HG03432 (cell line): ENCODE measurements around the gene OTOGL.

Source experiments
- ATAC-seq: cut with Tn5 transposase; IDR thresholded peaks from one replicate; pipeline ENCODE4 v1.9.1; 2021; ENCODE audit warnings: mild to moderate bottlenecking, moderate library complexity; ENCODE audit not compliant: unreplicated experiment

OTOGL gene

GRCh38 chr12:80099259-80099658, at the start of gene OTOGL:
TSS of gene OTOGL (plus strand) at chr12:80099537. CDS start at chr12:80209432, 109,895 bp downstream.
- no peak for ATAC-seq

GRCh38 chr12:80050236-80050635, 49.1 kb upstream of the OTOGL start:
- no peak for ATAC-seq

- ATAC-seq, result no peak
These were observed 46.1 kb upstream of the OTOGL start for GRCh38 chr12:80053051-80053790.

GRCh38 chr12:80056232-80056631, 43.1 kb upstream of the OTOGL start:
- no peak for ATAC-seq

GRCh38 chr12:80056845-80057244, 42.5 kb upstream of the OTOGL start:
- no peak for ATAC-seq

- ATAC-seq, result no peak
These were observed 40.8 kb upstream of the OTOGL start for GRCh38 chr12:80058586-80058985.

GRCh38 chr12:80059102-80059501, 40.2 kb upstream of the OTOGL start:
- no peak for ATAC-seq

GRCh38 chr12:80059875-80060274, 39.5 kb upstream of the OTOGL start:
- no peak for ATAC-seq

GRCh38 chr12:80064269-80064668, 35.1 kb upstream of the OTOGL start:
- no peak for ATAC-seq

GRCh38 chr12:80064951-80065350, 34.4 kb upstream of the OTOGL start:
- ATAC-seq, result no peak

- no peak for ATAC-seq
These were observed 31.2 kb upstream of the OTOGL start for GRCh38 chr12:80068173-80068572.

GRCh38 chr12:80083892-80084614, 15.3 kb upstream of the OTOGL start:
- ATAC-seq, result peak; percentile 80

GRCh38 chr12:80086025-80086424, 13.3 kb upstream of the OTOGL start:
- ATAC-seq, result no peak

GRCh38 chr12:80087486-80088213, 11.7 kb upstream of the OTOGL start:
- no peak for ATAC-seq

GRCh38 chr12:80100591-80100990, 1.3 kb downstream of the OTOGL start:
- ATAC-seq, result no peak

GRCh38 chr12:80101126-80101525, 1.8 kb downstream of the OTOGL start:
- no peak for ATAC-seq

GRCh38 chr12:80107221-80107620, 7.9 kb downstream of the OTOGL start:
- ATAC-seq, result no peak

GRCh38 chr12:80116735-80117134, 17.4 kb downstream of the OTOGL start:
- no peak for ATAC-seq

- no peak for ATAC-seq
These were observed 19.4 kb downstream of the OTOGL start for GRCh38 chr12:80118565-80119324.

GRCh38 chr12:80120994-80121393, 21.7 kb downstream of the OTOGL start:
- no peak for ATAC-seq

GRCh38 chr12:80121661-80122060, 22.3 kb downstream of the OTOGL start:
- ATAC-seq, result no peak
